SK-N-MC (cell line): Measurements from ENCODE around the gene TRIM24.
"Not testable (repeated sequence)": the region's sequence is repeated elsewhere in the genome, so short reads cannot be mapped to it uniquely, and the experiment has no call there.

Source experiments
- DNase-seq: peaks from one replicate; pipeline ENCODE4 v3.0.0-alpha.2; 2011; ENCODE audit warnings: low read depth, low spot score
- H3K27ac ChIP-seq: fragments of 200-600 bp; sonication (generic); 2 replicates; pipeline ENCODE4 v1.5.1; 2016; ENCODE audit warnings: mixed run types
- H3K36me3 ChIP-seq: fragments of 200-600 bp; sonication (generic); 2 replicates; pipeline ENCODE4 v1.6.1; 2017; ENCODE audit warnings: antibody characterized with exemption, low read length, mixed read lengths; ENCODE audit not compliant: insufficient read depth
- H3K4me3 ChIP-seq: fragments of 200-600 bp; sonication (generic); 2 replicates; pipeline ENCODE4 v1.5.1; 2016
- H3K9ac ChIP-seq: fragments of 200-600 bp; sonication (generic); 2 replicates; pipeline ENCODE4 v1.8.0; 2017; ENCODE audit warnings: mixed run types, mixed read lengths; ENCODE audit not compliant: insufficient read length
- H3K9me3 ChIP-seq: fragments of 200-600 bp; sonication (generic); 2 replicates; pipeline ENCODE4 v1.6.1; 2017; ENCODE audit warnings: low read depth, mild to moderate bottlenecking, antibody characterized with exemption, low read length, moderate library complexity, mixed read lengths
- EZH2 ChIP-seq: fragments of 200-600 bp; sonication (generic); IDR thresholded peaks from one replicate; pipeline ENCODE4 v1.6.1; 2017; ENCODE audit warnings: antibody characterized with exemption
- FOXP2 ChIP-seq: optimal IDR thresholded peaks from 2 replicates; pipeline ENCODE3; 2011; ENCODE audit warnings: mild to moderate bottlenecking, moderate library complexity; ENCODE audit not compliant: insufficient read depth; ENCODE audit errors: extremely low read length, control extremely low read depth
- POLR2AphosphoS5 ChIP-seq: IDR thresholded peaks from 2 replicates; pipeline ENCODE4 v1.6.1; 2012; ENCODE audit warnings: mild to moderate bottlenecking, low read depth, low read length, borderline replicate concordance

The TRIM24 gene

GRCh38 chr7:138514044-138514443 lies 54.0 kb downstream of the TRIM24 start:
- H3K4me3 ChIP-seq = no peak overlapping the region
- H3K36me3 ChIP-seq = peaks cover 22% of the 10 kb centered on the region
- no peak for DNase-seq
- H3K27ac ChIP-seq = no peak overlapping the region
- H3K9ac ChIP-seq = no peak overlapping the region
- TF ChIP-seq FOXP2 (no peak), POLR2AphosphoS5 (no peak), EZH2 (no peak)
- no peaks in the 10 kb centered on the region for H3K9me3 ChIP-seq

GRCh38 chr7:138515001-138515528 lies 55.0 kb downstream of the TRIM24 start:
- Histone ChIP-seq H3K9ac (no peak overlapping the region), H3K36me3 (peaks cover 33% of the 10 kb centered on the region), H3K27ac (no peak overlapping the region), H3K4me3 (no peak overlapping the region), H3K9me3 (no peaks in the 10 kb centered on the region)
- no peak for TF ChIP-seq POLR2AphosphoS5
- DNase-seq = no peak

GRCh38 chr7:138519061-138519798 lies 59.2 kb downstream of the TRIM24 start:
- no peak overlapping the region for H3K27ac ChIP-seq
- no peaks in the 10 kb centered on the region for H3K9me3 ChIP-seq
- H3K36me3 ChIP-seq = peaks cover 33% of the 10 kb centered on the region
- no peak overlapping the region for H3K9ac ChIP-seq
- no peak for TF ChIP-seq EZH2
- no peak for TF ChIP-seq FOXP2
- no peak for TF ChIP-seq POLR2AphosphoS5
- no peak for DNase-seq
- H3K4me3 ChIP-seq = no peak overlapping the region

DNA sequence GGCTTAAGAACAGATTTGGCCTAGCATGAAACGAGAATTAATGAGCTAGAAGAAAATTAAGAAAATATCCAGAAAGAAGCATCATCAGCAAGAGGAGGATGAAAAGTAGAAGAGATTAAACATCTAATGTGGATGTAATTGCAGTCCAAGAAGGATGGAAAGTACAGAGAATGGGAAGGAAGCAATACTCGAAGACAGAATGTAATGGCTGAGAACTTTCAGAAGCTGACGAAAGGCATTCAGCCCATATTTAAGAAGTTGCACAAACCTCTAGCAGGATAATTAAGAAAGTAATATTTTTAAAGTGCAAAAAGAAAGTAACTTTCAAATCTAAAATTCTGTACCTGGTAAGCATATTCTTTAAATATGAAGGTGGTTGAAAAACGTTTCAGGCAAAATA lies 60.7 kb downstream of the TRIM24 start:
- Histone ChIP-seq H3K9ac (no peak overlapping the region), H3K9me3 (no peaks in the 10 kb centered on the region), H3K4me3 (no peak overlapping the region), H3K27ac (no peak overlapping the region), H3K36me3 (peaks cover 37% of the 10 kb centered on the region)
- TF ChIP-seq EZH2 = no peak
- no peak for TF ChIP-seq POLR2AphosphoS5
- TF ChIP-seq FOXP2 = no peak
- DNase-seq = no peak

- peaks cover 41% of the 10 kb centered on the region for H3K36me3 ChIP-seq
- TF ChIP-seq POLR2AphosphoS5 = no peak
- no peak for TF ChIP-seq FOXP2
- TF ChIP-seq EZH2 = no peak
These were observed 61.9 kb downstream of the TRIM24 start for GRCh38 chr7:138521837-138522461.

GRCh38 chr7:138524259-138524658 lies 64.2 kb downstream of the TRIM24 start:
- Histone ChIP-seq H3K9ac (no peak overlapping the region), H3K4me3 (no peak overlapping the region), H3K9me3 (0 out of 2 replicates have a peak, but pooled peaks cover 2% of the 10 kb centered on the region), H3K36me3 (peaks cover 41% of the 10 kb centered on the region), H3K27ac (no peak overlapping the region)
- no peak for TF ChIP-seq POLR2AphosphoS5
- TF ChIP-seq FOXP2 = no peak
- no peak for TF ChIP-seq EZH2
- no peak for DNase-seq

More at GRCh38 chr7:138521837-138522461, 61.9 kb downstream of the TRIM24 start:
- H3K9ac ChIP-seq = no peak overlapping the region
- no peak overlapping the region for H3K27ac ChIP-seq
- no peak for DNase-seq
- H3K9me3 ChIP-seq = 0 out of 2 replicates have a peak, but pooled peaks cover 2% of the 10 kb centered on the region
- no peak overlapping the region for H3K4me3 ChIP-seq

DNA sequence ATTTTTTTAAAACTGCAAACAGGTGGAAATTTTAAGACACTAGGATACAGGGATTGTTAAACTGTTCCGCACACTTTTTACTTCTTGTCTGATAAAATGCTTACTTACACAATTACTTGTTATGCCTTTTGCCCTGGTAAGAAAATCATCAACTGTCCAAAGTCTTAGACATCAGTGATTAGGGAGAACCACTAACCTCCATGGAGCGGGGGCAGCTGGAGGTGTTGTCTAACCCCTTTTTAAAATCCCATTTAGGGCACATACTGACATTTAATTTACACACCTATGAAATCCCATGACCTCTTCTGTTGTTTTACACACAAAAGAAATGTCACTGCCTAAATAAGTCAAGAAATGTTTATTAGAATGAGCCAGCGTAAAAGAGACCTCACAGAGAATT lies 65.7 kb downstream of the TRIM24 start:
- no peak for TF ChIP-seq EZH2
- no peak for TF ChIP-seq POLR2AphosphoS5
- no peak for TF ChIP-seq FOXP2
- H3K36me3 ChIP-seq = peaks cover 33% of the 10 kb centered on the region
- 0 out of 2 replicates have a peak, but pooled peaks cover 4% of the 10 kb centered on the region for H3K9me3 ChIP-seq
- H3K27ac ChIP-seq = no peak overlapping the region
- H3K9ac ChIP-seq = no peak overlapping the region
- no peak overlapping the region for H3K4me3 ChIP-seq
- no peak for DNase-seq

- no peak for TF ChIP-seq EZH2
- Histone ChIP-seq H3K4me3 (no peak overlapping the region), H3K9ac (no peak overlapping the region), H3K36me3 (peaks cover 33% of the 10 kb centered on the region), H3K27ac (no peak overlapping the region), H3K9me3 (0 out of 2 replicates have a peak, but pooled peaks cover 4% of the 10 kb centered on the region)
- no peak for DNase-seq
These were observed 67.7 kb downstream of the TRIM24 start for GRCh38 chr7:138527746-138528223.

- peaks cover 30% of the 10 kb centered on the region for H3K36me3 ChIP-seq
- H3K4me3 ChIP-seq, DNase-seq, H3K9ac ChIP-seq, H3K27ac ChIP-seq, H3K9me3 ChIP-seq: not testable (repeated sequence)
These were observed 76.8 kb downstream of the TRIM24 start for GRCh38 chr7:138536833-138537232.
